CD14-positive monocyte (primary cell): ENCODE data around the gene DENND1A. TPM values are rescaled to one million over a fixed set of nuclear protein-coding genes. Genes with fewer than 3 reads are reported as not detected.

ENCODE experiments used
- DNase-seq, 3 donors: peaks; one replicate each; pipeline ENCODE4 v3.0.0-alpha.2; 2011 to 2022
- H2AFZ ChIP-seq: 2 replicates; pipeline ENCODE4 v1.6.0; 2012; ENCODE audit warnings: mild to moderate bottlenecking, low read depth, low read length, inconsistent platforms; ENCODE audit not compliant: insufficient read depth, poor library complexity, severe bottlenecking
- H3K27ac ChIP-seq, 2 donors: 1 replicate in 1 of 2; 2 replicates in 1 of 2; pipeline ENCODE4 v1.5.1; 2012 to 2013; ENCODE audit warnings: low read length in 2 of 2, control low read depth in 1 of 2, inconsistent platforms in 1 of 2, low read depth in 1 of 2, mild to moderate bottlenecking in 1 of 2
- H3K27me3 ChIP-seq, 2 donors: one replicate each; pipeline versions ENCODE4 v1.6.0 to v1.6.1; 2011 to 2013; ENCODE audit warnings: low read length in 2 of 2; ENCODE audit not compliant: control insufficient read depth in 2 of 2, insufficient read depth in 2 of 2
- H3K36me3 ChIP-seq, 2 donors: replicated peaks in 1 of 2; 1 replicate in 1 of 2; 2 replicates in 1 of 2; pipeline versions ENCODE4 v1.5.1 to v1.6.1; 2012 to 2013; ENCODE audit warnings: low read length in 2 of 2, control low read depth in 1 of 2, inconsistent platforms in 1 of 2, mild to moderate bottlenecking in 1 of 2; ENCODE audit not compliant: insufficient read depth in 2 of 2, control insufficient read depth in 1 of 2
- H3K4me1 ChIP-seq, 2 donors: 1 replicate in 1 of 2; 2 replicates in 1 of 2; pipeline versions ENCODE4 v1.5.1 to v1.6.1; 2012 to 2013; ENCODE audit warnings: low read length in 2 of 2, control low read depth in 1 of 2, inconsistent platforms in 1 of 2, mild to moderate bottlenecking in 1 of 2, moderate library complexity in 1 of 2; ENCODE audit not compliant: insufficient read depth in 2 of 2, control insufficient read depth in 1 of 2
- H3K4me2 ChIP-seq: replicated peaks from 2 replicates; pipeline ENCODE3; 2012; ENCODE audit warnings: low read length, moderate library complexity, mild to moderate bottlenecking; ENCODE audit not compliant: poor library complexity, severe bottlenecking; ENCODE audit errors: extremely low read depth
- H3K4me3 ChIP-seq, 3 experiments: fragments of 200-600 bp in 1 of 3; sonication (generic) in 1 of 3; replicated peaks in 1 of 3; 1 replicate in 2 of 3; 2 replicates in 1 of 3; pipeline ENCODE4 v1.5.1; 2011 to 2013; ENCODE audit warnings: low read length in 3 of 3, mild to moderate bottlenecking in 3 of 3, control low read depth in 2 of 3, low read depth in 2 of 3, inconsistent platforms in 1 of 3, moderate library complexity in 1 of 3
- H3K79me2 ChIP-seq: 2 replicates; pipeline ENCODE4 v1.6.0; 2012; ENCODE audit warnings: mild to moderate bottlenecking, control low read depth, inconsistent platforms, low read length, moderate library complexity; ENCODE audit not compliant: insufficient read depth
- H3K9ac ChIP-seq: 2 replicates; pipeline ENCODE4 v1.6.0; 2017; ENCODE audit warnings: low read length, mild to moderate bottlenecking; ENCODE audit not compliant: insufficient read depth, poor library complexity, severe bottlenecking
- H3K9me3 ChIP-seq, 2 donors: replicated peaks in 1 of 2; 1 replicate in 1 of 2; 2 replicates in 1 of 2; pipeline versions ENCODE4 v1.5.1 to v1.6.1; 2012 to 2013; ENCODE audit warnings: low read length in 2 of 2, control low read depth in 1 of 2; ENCODE audit not compliant: control insufficient read depth in 1 of 2, insufficient read depth in 1 of 2
- H4K20me1 ChIP-seq: 2 replicates; pipeline ENCODE4 v1.6.0; 2012; ENCODE audit warnings: mild to moderate bottlenecking, low read length, control low read depth, moderate library complexity; ENCODE audit not compliant: insufficient read depth
- H3K27ac Mint-ChIP-seq, 7 donors: one replicate each; pipeline ENCODE4 v1.8.0; 2020; ENCODE audit warnings: mild to moderate bottlenecking in 7 of 7, mixed read lengths in 7 of 7, moderate library complexity in 6 of 7, inconsistent platforms in 2 of 7
- H3K27me3 Mint-ChIP-seq, 3 donors: one replicate each; pipeline ENCODE4 v1.8.0; 2021 to 2022; ENCODE audit warnings: low read depth in 3 of 3, mild to moderate bottlenecking in 3 of 3, mixed read lengths in 3 of 3, moderate library complexity in 3 of 3, inconsistent platforms in 1 of 3
- H3K36me3 Mint-ChIP-seq, 2 donors: one replicate each; pipeline ENCODE4 v1.8.0; 2020; ENCODE audit warnings: mixed read lengths in 2 of 2, inconsistent platforms in 1 of 2, mild to moderate bottlenecking in 1 of 2
- H3K4me1 Mint-ChIP-seq: one replicate; pipeline ENCODE4 v1.8.0; 2020; ENCODE audit warnings: mild to moderate bottlenecking, mixed read lengths
- H3K4me3 Mint-ChIP-seq, 2 donors: one replicate each; pipeline ENCODE4 v1.8.0; 2020; ENCODE audit warnings: mild to moderate bottlenecking in 2 of 2, mixed read lengths in 2 of 2, moderate library complexity in 1 of 2
- H3K9me3 Mint-ChIP-seq, 7 donors: one replicate each; pipeline ENCODE4 v1.8.0; 2020 to 2022; ENCODE audit warnings: mixed read lengths in 7 of 7, mild to moderate bottlenecking in 6 of 7, moderate library complexity in 6 of 7, inconsistent platforms in 2 of 7
- CTCF ChIP-seq: fragments of 200-600 bp; IDR thresholded peaks from one replicate; pipeline ENCODE4 v1.8.0; 2022; ENCODE audit warnings: antibody characterized with exemption, mild to moderate bottlenecking
- WGBS: methylation state at CpG from one replicate; pipeline ENCODE4 v1.1.5; 2013; ENCODE audit warnings: missing lambda C conversion rate; ENCODE audit not compliant: insufficient coverage; 5-methylcytosine and 5-hydroxymethylcytosine counted together
- intact Hi-C, 2 donors: fragments of 100-400 bp; cut with micrococcal nuclease; formaldehyde crosslinking; loops; one replicate each; pipeline versions ENCODE4 v1.15.0 to v1.15.1; 2023
- polyA plus RNA-seq, 3 donors: library from polyadenylated mRNA; depleted of rRNA in 1 of 3; unstranded in 2 of 3; stranded (reverse) in 1 of 3; fragments of 300-500 nt in 2 of 3; fragments of >200 nt in 1 of 3; fragmentation: Illumina TruSeq in 2 of 3; gene quantifications; 1 replicate in 2 of 3; 2 replicates in 1 of 3; pipeline ENCODE4 v1.2.3, GENCODE V29; 2012 to 2021

The DENND1A gene
- polyA plus RNA-seq, 3 donors: 24.8 to 73.0 (median 29.4) TPM

- intact Hi-C loops: loop anchor here in 1 of 2 donors (5.0 to 10.0 kb wide), 2 partner anchors 74 to 266 kb away; no protein-coding TSS in a partner anchor
- no peaks in the 10 kb centered on the region for H3K9me3 Mint-ChIP-seq
- no peak overlapping the region for H3K4me2 ChIP-seq
- no peaks in the 10 kb centered on the region for H3K27me3 ChIP-seq
- H3K4me3 Mint-ChIP-seq: no peak overlapping the region
- no peak for TF ChIP-seq CTCF
- H3K36me3 Mint-ChIP-seq: no peaks in the 10 kb centered on the region
- H3K36me3 ChIP-seq: no peaks in the 10 kb centered on the region
- no peak overlapping the region for H3K27ac ChIP-seq
- no peaks in the 10 kb centered on the region for H3K79me2 ChIP-seq
- no peak overlapping the region for H3K27ac Mint-ChIP-seq
- WGBS: 87% methylated on average over 7 of the region's 9 CpGs
- peaks cover 3% of the 10 kb centered on the region for H3K4me1 Mint-ChIP-seq
- no peaks in the 10 kb centered on the region for H3K9me3 ChIP-seq
- H3K27me3 Mint-ChIP-seq: peaks cover 5 to 10% (median 7%) of the 10 kb centered on the region in 3 donors
- H3K9ac ChIP-seq: no peak overlapping the region
- no peaks in the 10 kb centered on the region for H4K20me1 ChIP-seq
- H3K4me1 ChIP-seq: no peaks in the 10 kb centered on the region
- DNase-seq: no peak
- no peak overlapping the region for H2AFZ ChIP-seq
- no peak overlapping the region for H3K4me3 ChIP-seq
Measured at GRCh38 chr9:123348317-123348992, 581.5 kb downstream of the DENND1A start.

- Histone ChIP-seq H3K27ac (no peak overlapping the region), H3K9ac (no peak overlapping the region), H3K79me2 (no peaks in the 10 kb centered on the region), H2AFZ (no peak overlapping the region), H3K36me3 (no peaks in the 10 kb centered on the region), H3K4me3 (no peak overlapping the region), H3K27me3 (no peaks in the 10 kb centered on the region), H3K9me3 (no peaks in the 10 kb centered on the region), H3K4me1 (no peaks in the 10 kb centered on the region), H3K4me2 (no peak overlapping the region), H4K20me1 (no peaks in the 10 kb centered on the region)
- Mint-ChIP-seq H3K9me3 (no peaks in the 10 kb centered on the region), H3K36me3 (no peaks in the 10 kb centered on the region), H3K27me3 (peaks cover 1 to 7% (median 6%) of the 10 kb centered on the region in 3 donors), H3K4me3 (no peak overlapping the region), H3K27ac (no peak overlapping the region), H3K4me1 (peaks cover 3% of the 10 kb centered on the region)
- DNase-seq: no peak
- WGBS: 96% methylated on average over 12 of the region's 12 CpGs
- no peak for TF ChIP-seq CTCF
- intact Hi-C loops: loop anchor here in 1 of 2 donors (5.0 to 10.0 kb wide), 2 partner anchors 73 to 265 kb away; no protein-coding TSS in a partner anchor
Measured at GRCh38 chr9:123347289-123348060, 582.5 kb downstream of the DENND1A start.
